H9 (cell line): Measurements from ENCODE around the gene FFAR1. TPM values are rescaled to one million over a fixed set of nuclear protein-coding genes. Genes with fewer than 3 reads are reported as not detected.

Source experiments
- DNase-seq: peaks from one replicate; pipeline ENCODE4 v3.0.0-alpha.2; 2017
- H2AFZ ChIP-seq: one replicate; pipeline ENCODE4 v1.6.1; 2013; ENCODE audit warnings: mild to moderate bottlenecking, low read length, control low read depth, moderate library complexity
- H2AK5ac ChIP-seq: 2 replicates; pipeline ENCODE4 v1.6.1; 2013; ENCODE audit warnings: low read length, control low read depth, mixed read lengths; ENCODE audit not compliant: insufficient read length
- H2BK120ac ChIP-seq: one replicate; pipeline ENCODE4 v1.6.1; 2013; ENCODE audit warnings: low read depth, mild to moderate bottlenecking, low read length, control low read depth, inconsistent platforms; ENCODE audit not compliant: poor library complexity, severe bottlenecking
- H2BK12ac ChIP-seq: 2 replicates; pipeline ENCODE4 v1.6.1; 2013; ENCODE audit warnings: low read length, control low read depth, mixed read lengths, low read depth; ENCODE audit not compliant: insufficient read length
- H2BK15ac ChIP-seq: 2 replicates; pipeline ENCODE4 v1.6.1; 2013; ENCODE audit warnings: low read depth, low read length, control low read depth
- H2BK20ac ChIP-seq: one replicate; pipeline ENCODE4 v1.6.1; 2013; ENCODE audit warnings: low read depth, mild to moderate bottlenecking, low read length, control low read depth, inconsistent platforms; ENCODE audit not compliant: poor library complexity, severe bottlenecking
- H2BK5ac ChIP-seq: 2 replicates; pipeline ENCODE4 v1.6.1; 2013; ENCODE audit warnings: low read length, control low read depth, mixed read lengths; ENCODE audit not compliant: insufficient read length
- H3K14ac ChIP-seq: 2 replicates; pipeline ENCODE4 v1.6.1; 2013; ENCODE audit warnings: low read length, control low read depth; ENCODE audit not compliant: insufficient read depth
- H3K18ac ChIP-seq: 2 replicates; pipeline ENCODE4 v1.6.1; 2013; ENCODE audit warnings: low read depth, mild to moderate bottlenecking, mixed read lengths, low read length, control low read depth; ENCODE audit not compliant: insufficient read length
- H3K23ac ChIP-seq: 2 replicates; pipeline ENCODE4 v1.6.1; 2013; ENCODE audit warnings: low read length, control low read depth, mixed read lengths, low read depth; ENCODE audit not compliant: insufficient read length
- H3K23me2 ChIP-seq: 2 replicates; pipeline ENCODE4 v1.6.1; 2013; ENCODE audit warnings: low read depth, mild to moderate bottlenecking, mixed read lengths, low read length, control low read depth; ENCODE audit not compliant: insufficient read length, poor library complexity, severe bottlenecking
- H3K27ac ChIP-seq: 2 replicates; pipeline ENCODE4 v1.5.1; 2013; ENCODE audit warnings: low read length, control low read depth, mixed read lengths, low read depth; ENCODE audit not compliant: insufficient read length
- H3K27me3 ChIP-seq: 2 replicates; pipeline ENCODE4 v1.6.1; 2013; ENCODE audit warnings: low read length, control low read depth, inconsistent platforms; ENCODE audit not compliant: insufficient read depth
- H3K4ac ChIP-seq: 2 replicates; pipeline ENCODE4 v1.6.1; 2013; ENCODE audit warnings: low read depth, mild to moderate bottlenecking, control low read depth, inconsistent platforms, low read length, moderate library complexity
- H3K4me1 ChIP-seq: 2 replicates; pipeline ENCODE4 v1.6.1; 2013; ENCODE audit warnings: low read length, control low read depth, inconsistent platforms; ENCODE audit not compliant: insufficient read depth
- H3K4me2 ChIP-seq: 2 replicates; pipeline ENCODE4 v1.6.1; 2013; ENCODE audit warnings: low read length, control low read depth, mixed read lengths; ENCODE audit not compliant: insufficient read length, insufficient read depth
- H3K56ac ChIP-seq: 2 replicates; pipeline ENCODE4 v1.6.1; 2013; ENCODE audit warnings: low read depth, mild to moderate bottlenecking, mixed read lengths, low read length, control low read depth; ENCODE audit not compliant: insufficient read length
- H3K79me1 ChIP-seq: 2 replicates; pipeline ENCODE4 v1.6.1; 2013; ENCODE audit warnings: low read depth, mild to moderate bottlenecking, moderate library complexity, low read length, control low read depth, inconsistent platforms; ENCODE audit not compliant: insufficient read depth, poor library complexity, severe bottlenecking
- H3K79me2 ChIP-seq: 2 replicates; pipeline ENCODE4 v1.6.1; 2013; ENCODE audit warnings: low read length, control low read depth, inconsistent platforms; ENCODE audit not compliant: insufficient read depth
- H3K9ac ChIP-seq: 2 replicates; pipeline ENCODE4 v1.6.1; 2013; ENCODE audit warnings: low read length, control low read depth, mixed read lengths; ENCODE audit not compliant: insufficient read length; ENCODE audit errors: extremely low read depth
- H3K9me3 ChIP-seq: one replicate; pipeline ENCODE4 v1.6.1; 2013; ENCODE audit warnings: low read depth, low read length, inconsistent platforms; ENCODE audit not compliant: control insufficient read depth
- H3T11ph ChIP-seq: one replicate; pipeline ENCODE4 v1.6.1; 2013; ENCODE audit warnings: mild to moderate bottlenecking, low read length, control low read depth, inconsistent platforms
- H4K20me1 ChIP-seq: one replicate; pipeline ENCODE4 v1.6.1; 2013; ENCODE audit not compliant: control insufficient read depth, insufficient read length, insufficient read depth
- H4K5ac ChIP-seq: 2 replicates; pipeline ENCODE4 v1.6.1; 2013; ENCODE audit warnings: low read depth, mild to moderate bottlenecking, mixed read lengths, low read length, control low read depth; ENCODE audit not compliant: insufficient read length
- H4K8ac ChIP-seq: replicated peaks from 2 replicates; pipeline ENCODE4 v1.6.1; 2013; ENCODE audit warnings: low read length, control low read depth, mixed read lengths, low read depth; ENCODE audit not compliant: insufficient read length
- H4K91ac ChIP-seq: 2 replicates; pipeline ENCODE4 v1.6.1; 2013; ENCODE audit warnings: low read depth, mild to moderate bottlenecking, moderate library complexity, mixed read lengths, low read length, control low read depth; ENCODE audit not compliant: insufficient read length
- H3K27ac Mint-ChIP-seq, 3 experiments: 2 replicates in 2 of 3; 3 replicates in 1 of 3; pipeline ENCODE4 v1.8.0; 2020 to 2021; ENCODE audit warnings: mixed read lengths in 3 of 3, mild to moderate bottlenecking in 1 of 3, moderate library complexity in 1 of 3
- H3K27me3 Mint-ChIP-seq: 2 replicates; pipeline ENCODE4 v1.8.0; 2021; ENCODE audit warnings: low read depth, mild to moderate bottlenecking, moderate library complexity, mixed read lengths
- H3K36me3 Mint-ChIP-seq, 3 experiments: 2 replicates in 2 of 3; 3 replicates in 1 of 3; pipeline ENCODE4 v1.8.0; 2020 to 2021; ENCODE audit warnings: low read depth in 3 of 3, mixed read lengths in 3 of 3; ENCODE audit not compliant: insufficient read depth in 1 of 3
- H3K4me1 Mint-ChIP-seq, 2 experiments: 2 replicates each; pipeline ENCODE4 v1.8.0; 2020; ENCODE audit warnings: mixed read lengths in 2 of 2
- H3K4me3 Mint-ChIP-seq, 2 experiments: 2 replicates in 1 of 2; 3 replicates in 1 of 2; pipeline ENCODE4 v1.8.0; 2020 to 2021; ENCODE audit warnings: mild to moderate bottlenecking in 2 of 2, mixed read lengths in 2 of 2, moderate library complexity in 1 of 2
- H3K9me3 Mint-ChIP-seq, 2 experiments: 2 replicates in 1 of 2; 3 replicates in 1 of 2; pipeline ENCODE4 v1.8.0; 2020; ENCODE audit warnings: mild to moderate bottlenecking in 2 of 2, mixed read lengths in 2 of 2, moderate library complexity in 1 of 2
- WGBS: extraction: QIAGEN DNeasy Blood & Tissue Kit; methylation state at CpG from one replicate; pipeline ENCODE4 v1.1.7; 2013; ENCODE audit warnings: missing lambda C conversion rate, low lambda C conversion rate, mixed read lengths; ENCODE audit not compliant: insufficient read length; ENCODE audit errors: extremely low coverage; 5-methylcytosine and 5-hydroxymethylcytosine counted together
- total RNA-seq: library from RNA; stranded (reverse); gene quantifications from 2 replicates; pipeline ENCODE4 v1.2.1, GENCODE V29; 2021
- TF ChIP-seq, protein P1 (sequence below): fragments of 200-600 bp; sonication (generic); conservative IDR thresholded peaks from 3 replicates; pipeline ENCODE4 v1.8.0; 2021; ENCODE audit warnings: antibody characterized with exemption, mild to moderate bottlenecking

FFAR1 gene
- total RNA-seq, 1 experiment from 2014 or later, result not detected

DNA sequence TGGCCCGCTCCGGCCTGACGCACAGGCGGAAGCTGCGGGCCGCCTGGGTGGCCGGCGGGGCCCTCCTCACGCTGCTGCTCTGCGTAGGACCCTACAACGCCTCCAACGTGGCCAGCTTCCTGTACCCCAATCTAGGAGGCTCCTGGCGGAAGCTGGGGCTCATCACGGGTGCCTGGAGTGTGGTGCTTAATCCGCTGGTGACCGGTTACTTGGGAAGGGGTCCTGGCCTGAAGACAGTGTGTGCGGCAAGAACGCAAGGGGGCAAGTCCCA, 4.4 kb downstream of the FFAR1 start:
- Histone ChIP-seq H3K4me1 (no peaks in the 10 kb centered on the region; the same call in 1 of the 2 replicates), H2BK5ac (no peak overlapping the region), H3K9ac (no peak overlapping the region), H2BK120ac (no peak overlapping the region), H4K5ac (no peak overlapping the region), H2AFZ (no peak overlapping the region), H3K4ac (no peak overlapping the region), H3K23me2 (peaks cover 4% of the 10 kb centered on the region), H3K79me1 (no peaks in the 10 kb centered on the region), H3T11ph (no peak overlapping the region), H2BK15ac (no peak overlapping the region), H3K4me2 (no peak overlapping the region), H4K8ac (no peak overlapping the region), H4K91ac (no peak overlapping the region), H3K79me2 (no peaks in the 10 kb centered on the region), H2BK12ac (no peak overlapping the region), H2AK5ac (no peak overlapping the region), H2BK20ac (no peak overlapping the region), H3K9me3 (no peaks in the 10 kb centered on the region), H4K20me1 (no peaks in the 10 kb centered on the region), H3K56ac (no peak overlapping the region), H3K14ac (no peak overlapping the region), H3K27me3 (no peaks in the 10 kb centered on the region), H3K27ac (no peak overlapping the region), H3K18ac (no peak overlapping the region), H3K23ac (no peak overlapping the region)
- Mint-ChIP-seq H3K27me3 (peaks cover 30% of the 10 kb centered on the region), H3K36me3 (no peaks in the 10 kb centered on the region; a peak in 1 of 7 replicates), H3K27ac (no peak overlapping the region), H3K4me1 (peaks cover 9 to 13% of the 10 kb centered on the region in 2 experiments), H3K4me3 (no peak overlapping the region), H3K9me3 (no peaks in the 10 kb centered on the region)
- TF ChIP-seq, protein P1, sequence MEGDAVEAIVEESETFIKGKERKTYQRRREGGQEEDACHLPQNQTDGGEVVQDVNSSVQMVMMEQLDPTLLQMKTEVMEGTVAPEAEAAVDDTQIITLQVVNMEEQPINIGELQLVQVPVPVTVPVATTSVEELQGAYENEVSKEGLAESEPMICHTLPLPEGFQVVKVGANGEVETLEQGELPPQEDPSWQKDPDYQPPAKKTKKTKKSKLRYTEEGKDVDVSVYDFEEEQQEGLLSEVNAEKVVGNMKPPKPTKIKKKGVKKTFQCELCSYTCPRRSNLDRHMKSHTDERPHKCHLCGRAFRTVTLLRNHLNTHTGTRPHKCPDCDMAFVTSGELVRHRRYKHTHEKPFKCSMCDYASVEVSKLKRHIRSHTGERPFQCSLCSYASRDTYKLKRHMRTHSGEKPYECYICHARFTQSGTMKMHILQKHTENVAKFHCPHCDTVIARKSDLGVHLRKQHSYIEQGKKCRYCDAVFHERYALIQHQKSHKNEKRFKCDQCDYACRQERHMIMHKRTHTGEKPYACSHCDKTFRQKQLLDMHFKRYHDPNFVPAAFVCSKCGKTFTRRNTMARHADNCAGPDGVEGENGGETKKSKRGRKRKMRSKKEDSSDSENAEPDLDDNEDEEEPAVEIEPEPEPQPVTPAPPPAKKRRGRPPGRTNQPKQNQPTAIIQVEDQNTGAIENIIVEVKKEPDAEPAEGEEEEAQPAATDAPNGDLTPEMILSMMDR, result no peak
- WGBS, result no CpG with 5 or more reads among the region's 18 CpGs
- no peak for DNase-seq
